Liver (tissue), 3 donors: ENCODE data around the gene RAB3A.
"Not testable (repeated sequence)": the region's sequence is repeated elsewhere in the genome, so short reads cannot be mapped to it uniquely, and the experiment has no call there.

Experiments used
- CTCF ChIP-seq: fragments of 150-350 bp; IDR thresholded peaks from 2 replicates; pipeline ENCODE4 v1.5.1; 2017; ENCODE audit warnings: improper control_type of control experiment, low read depth, low read length; ENCODE audit not compliant: missing input control
- EGR1 ChIP-seq, 2 donors: IDR thresholded peaks; 2 replicates each; pipeline ENCODE4 v1.6.1; 2016 to 2018; ENCODE audit warnings: antibody characterized with exemption in 2 of 2, low read depth in 2 of 2
- FOXA1 ChIP-seq: IDR thresholded peaks from 2 replicates; pipeline ENCODE4 v1.6.1; 2016; ENCODE audit warnings: antibody characterized with exemption
- GABPA ChIP-seq, 2 donors: IDR thresholded peaks in 1 of 2; conservative IDR thresholded peaks in 1 of 2; 2 replicates each; pipeline ENCODE4 v1.6.1; 2016; ENCODE audit warnings: antibody characterized with exemption in 2 of 2, mild to moderate bottlenecking in 1 of 2, moderate library complexity in 1 of 2
- JUND ChIP-seq, 2 donors: IDR thresholded peaks; 2 replicates each; pipeline ENCODE4 v1.6.1; 2016; ENCODE audit warnings: antibody characterized with exemption in 2 of 2
- MAX ChIP-seq: IDR thresholded peaks from 2 replicates; pipeline ENCODE4 v1.6.1; 2016; ENCODE audit warnings: antibody characterized with exemption
- NR2F2 ChIP-seq: IDR thresholded peaks from 2 replicates; pipeline ENCODE4 v1.6.1; 2016; ENCODE audit warnings: antibody characterized with exemption
- RAD21 ChIP-seq, 2 donors: IDR thresholded peaks; 2 replicates each; pipeline ENCODE4 v1.6.1; 2016; ENCODE audit warnings: antibody characterized with exemption in 2 of 2, mild to moderate bottlenecking in 2 of 2
- REST ChIP-seq: IDR thresholded peaks from 2 replicates; pipeline ENCODE4 v1.6.1; 2016; ENCODE audit warnings: antibody characterized with exemption, mild to moderate bottlenecking
- SP1 ChIP-seq: IDR thresholded peaks from 2 replicates; pipeline ENCODE4 v1.6.1; 2018; ENCODE audit warnings: antibody characterized with exemption, mild to moderate bottlenecking
- TAF1 ChIP-seq: conservative IDR thresholded peaks from 2 replicates; pipeline ENCODE4 v1.6.1; 2016; ENCODE audit warnings: antibody characterized with exemption, mild to moderate bottlenecking
- YY1 ChIP-seq: IDR thresholded peaks from 2 replicates; pipeline ENCODE4 v1.6.1; 2016; ENCODE audit warnings: antibody characterized with exemption, mild to moderate bottlenecking
- ZBTB33 ChIP-seq: IDR thresholded peaks from 2 replicates; pipeline ENCODE4 v1.6.1; 2016; ENCODE audit warnings: antibody characterized with exemption
- donor health status: healthy.
- donor health status: healthy.

- not testable (repeated sequence) for TF ChIP-seq CTCF; MAX; SP1; ZBTB33; FOXA1; TAF1; GABPA (IDR thresholded peaks at IDR 0.05 in 1 of 2, conservative IDR thresholded peaks at IDR 0.05 in 1 of 2); JUND (IDR thresholded peaks at IDR 0.05); RAD21 (IDR thresholded peaks at IDR 0.05); EGR1 (IDR thresholded peaks at IDR 0.05; ENCODE audit: low read depth in 2 of 2); YY1; NR2F2; REST
Observed at GRCh38 chr19:18159059-18159616, 44.7 kb downstream of the RAB3A start.
